Activated CD4-positive, alpha-beta T cell treated with anti-CD3 and anti-CD28 coated beads, Interleukin-2, amount 10 ng/mL, durations not matched to agents 7 days and 5 days (primary cell): Measurements from ENCODE around the gene ATG2A. TPM values are rescaled to one million over a fixed set of nuclear protein-coding genes. Genes with fewer than 3 reads are reported as not detected.

Source experiments
- CTCF ChIA-PET: fragments of 350-600 bp; sonication (Branson Sonifier 250); formaldehyde crosslinking; loops from one replicate; lab custom pipeline; 2021; ENCODE audit warnings: antibody characterized with exemption; lab: Charles Lee
- POLR2A ChIA-PET: fragments of 350-600 bp; sonication (Branson Sonifier 250); formaldehyde crosslinking; loops from one replicate; lab custom pipeline; 2021; ENCODE audit warnings: antibody characterized with exemption; lab: Charles Lee
- DNase-seq: peaks from one replicate; pipeline ENCODE4 v3.0.0-alpha.2; 2020
- H3K27ac Mint-ChIP-seq: one replicate; pipeline ENCODE4 v1.8.0; 2021; ENCODE audit warnings: mild to moderate bottlenecking, moderate library complexity, mixed read lengths
- H3K27me3 Mint-ChIP-seq: one replicate; pipeline ENCODE4 v1.8.0; 2021; ENCODE audit warnings: mixed read lengths
- H3K36me3 Mint-ChIP-seq: one replicate; pipeline ENCODE4 v1.8.0; 2021; ENCODE audit warnings: low read depth, mixed read lengths
- H3K4me1 Mint-ChIP-seq: one replicate; pipeline ENCODE4 v1.8.0; 2021; ENCODE audit warnings: mixed read lengths
- H3K4me3 Mint-ChIP-seq: one replicate; pipeline ENCODE4 v1.8.0; 2021; ENCODE audit warnings: mild to moderate bottlenecking, moderate library complexity, mixed read lengths
- H3K9me3 Mint-ChIP-seq: one replicate; pipeline ENCODE4 v1.8.0; 2021; ENCODE audit warnings: mixed read lengths
- total RNA-seq, 2 experiments: library from RNA; stranded (reverse); gene quantifications; one replicate each; pipeline ENCODE4 v1.2.3, GENCODE V29; 2021

The ATG2A gene
- total RNA-seq, 2 experiments from 2014 or later, result 23.0 to 25.7 TPM

GRCh38 chr11:64909653-64910343 lies 7.2 kb downstream of the ATG2A start:
- H3K27me3 Mint-ChIP-seq, result no peaks in the 10 kb centered on the region
- ChIA-PET POLR2A (no interaction called here), CTCF (interaction anchor here (0.6 to 1.1 kb wide), 2 partner anchors 28 to 54 kb away, joined by 3 read pairs; no protein-coding TSS in a partner anchor)

GRCh38 chr11:64908766-64909165 lies 8.2 kb downstream of the ATG2A start:
- DNase-seq, result no peak
- Mint-ChIP-seq H3K4me1 (no peaks in the 10 kb centered on the region), H3K27ac (no peak overlapping the region), H3K27me3 (no peaks in the 10 kb centered on the region), H3K36me3 (peaks cover 19% of the 10 kb centered on the region), H3K4me3 (no peak overlapping the region), H3K9me3 (no peaks in the 10 kb centered on the region)
- POLR2A ChIA-PET, result no interaction called here
- CTCF ChIA-PET, result interaction anchor here (1.0 kb wide), 1 partner anchor 63 kb away, joined by 3 read pairs; no protein-coding TSS in a partner anchor

More at GRCh38 chr11:64909653-64910343, 7.2 kb downstream of the ATG2A start:
- Mint-ChIP-seq H3K9me3 (no peaks in the 10 kb centered on the region), H3K27ac (no peak overlapping the region), H3K4me1 (peaks cover 2% of the 10 kb centered on the region), H3K4me3 (no peak overlapping the region), H3K36me3 (peaks cover 19% of the 10 kb centered on the region)
- DNase-seq, result no peak

GRCh38 chr11:64906314-64906635 lies 10.7 kb downstream of the ATG2A start:
- CTCF ChIA-PET, result interaction anchor here (1.7 to 1.8 kb wide), 2 partner anchors 18 to 21 kb away, joined by 3 to 4 read pairs; no protein-coding TSS in a partner anchor
- peaks cover 20% of the 10 kb centered on the region for H3K36me3 Mint-ChIP-seq
- H3K27ac Mint-ChIP-seq, result no peak overlapping the region

GRCh38 chr11:64905516-64906313 lies 11.3 kb downstream of the ATG2A start:
- H3K27me3 Mint-ChIP-seq, result no peaks in the 10 kb centered on the region
- H3K9me3 Mint-ChIP-seq, result no peaks in the 10 kb centered on the region
- H3K27ac Mint-ChIP-seq, result no peak overlapping the region
- H3K36me3 Mint-ChIP-seq, result peaks cover 21% of the 10 kb centered on the region
- DNase-seq, result no peak
- H3K4me1 Mint-ChIP-seq, result peaks cover 6% of the 10 kb centered on the region
- ChIA-PET POLR2A (no interaction called here), CTCF (interaction anchor here (1.7 to 1.8 kb wide), 2 partner anchors 18 to 22 kb away, joined by 3 to 4 read pairs; no protein-coding TSS in a partner anchor)
- H3K4me3 Mint-ChIP-seq, result no peak overlapping the region

More at GRCh38 chr11:64906314-64906635, 10.7 kb downstream of the ATG2A start:
- Mint-ChIP-seq H3K9me3 (no peaks in the 10 kb centered on the region), H3K4me3 (no peak overlapping the region), H3K27me3 (no peaks in the 10 kb centered on the region), H3K4me1 (peaks cover 6% of the 10 kb centered on the region)
- POLR2A ChIA-PET, result no interaction called here
- no peak for DNase-seq

GRCh38 chr11:64903291-64903833 lies 13.6 kb downstream of the ATG2A start:
- Mint-ChIP-seq H3K27me3 (no peaks in the 10 kb centered on the region), H3K27ac (no peak overlapping the region), H3K4me3 (no peak overlapping the region), H3K9me3 (no peaks in the 10 kb centered on the region), H3K4me1 (peaks cover 11% of the 10 kb centered on the region), H3K36me3 (peaks cover 28% of the 10 kb centered on the region)
- DNase-seq, result no peak
- ChIA-PET CTCF (interaction anchor here (0.8 to 1.6 kb wide), 2 partner anchors 15 to 30 kb away, joined by 4 to 5 read pairs; no protein-coding TSS in a partner anchor), POLR2A (no interaction called here)

GRCh38 chr11:64902102-64902900 lies 14.7 kb downstream of the ATG2A start:
- Mint-ChIP-seq H3K27ac (no peak overlapping the region), H3K9me3 (no peaks in the 10 kb centered on the region), H3K4me3 (no peak overlapping the region), H3K36me3 (peaks cover 24% of the 10 kb centered on the region), H3K27me3 (no peaks in the 10 kb centered on the region), H3K4me1 (peaks cover 11% of the 10 kb centered on the region)
- POLR2A ChIA-PET, result no interaction called here
- CTCF ChIA-PET, result interaction anchor here (1.0 kb wide), 1 partner anchor 14 kb away, joined by 4 read pairs; no protein-coding TSS in a partner anchor
- DNase-seq, result no peak

- DNase-seq, result no peak
- H3K4me1 Mint-ChIP-seq, result peaks cover 11% of the 10 kb centered on the region
- ChIA-PET POLR2A (interaction anchor here (0.6 kb wide), 1 partner anchor 153 kb away, joined by 5 read pairs; no protein-coding TSS in a partner anchor), CTCF (interaction anchor here (1.1 to 29.3 kb wide), 5 partner anchors 10 to 46 kb away, joined by 4 to 732 read pairs (median 5); partner anchors contain the start of gene CDC42BPG)
- H3K27ac Mint-ChIP-seq, result no peak overlapping the region
- no peaks in the 10 kb centered on the region for H3K9me3 Mint-ChIP-seq
- no peaks in the 10 kb centered on the region for H3K27me3 Mint-ChIP-seq
- H3K4me3 Mint-ChIP-seq, result no peak overlapping the region
- peaks cover 24% of the 10 kb centered on the region for H3K36me3 Mint-ChIP-seq
Observed at GRCh38 chr11:64900774-64901173, 16.2 kb downstream of the ATG2A start.

- POLR2A ChIA-PET, result interaction anchor here (0.6 kb wide), 1 partner anchor 153 kb away, joined by 5 read pairs; no protein-coding TSS in a partner anchor
- DNase-seq, result peak; percentile 55
- CTCF ChIA-PET, result interaction anchor here (0.9 to 29.3 kb wide), 6 partner anchors 9 to 45 kb away, joined by 4 to 732 read pairs (median 5); partner anchors contain the start of gene CDC42BPG
- Mint-ChIP-seq H3K4me3 (no peak overlapping the region), H3K27ac (peak overlapping the region; percentile 4), H3K9me3 (no peaks in the 10 kb centered on the region), H3K4me1 (peaks cover 11% of the 10 kb centered on the region), H3K36me3 (peaks cover 19% of the 10 kb centered on the region), H3K27me3 (no peaks in the 10 kb centered on the region)
Observed at GRCh38 chr11:64900263-64900678, 16.7 kb downstream of the ATG2A start.

GRCh38 chr11:64898541-64898940 lies 18.5 kb downstream of the ATG2A start:
- Mint-ChIP-seq H3K27me3 (no peaks in the 10 kb centered on the region), H3K4me1 (peaks cover 16% of the 10 kb centered on the region), H3K27ac (no peak overlapping the region), H3K9me3 (no peaks in the 10 kb centered on the region), H3K36me3 (peaks cover 21% of the 10 kb centered on the region), H3K4me3 (no peak overlapping the region)
- DNase-seq, result no peak
- POLR2A ChIA-PET, result no interaction called here
- CTCF ChIA-PET, result interaction anchor here (1.1 to 29.3 kb wide), 5 partner anchors 9 to 69 kb away, joined by 3 to 732 read pairs (median 4); partner anchors contain the start of gene CDC42BPG

- H3K27me3 Mint-ChIP-seq, result no peaks in the 10 kb centered on the region
- CTCF ChIA-PET, result interaction anchor here (1.1 to 29.3 kb wide), 6 partner anchors 9 to 69 kb away, joined by 3 to 732 read pairs (median 4); partner anchors contain the start of gene CDC42BPG
- no peaks in the 10 kb centered on the region for H3K9me3 Mint-ChIP-seq
- H3K4me3 Mint-ChIP-seq, result no peak overlapping the region
- no peak overlapping the region for H3K27ac Mint-ChIP-seq
- peaks cover 16% of the 10 kb centered on the region for H3K4me1 Mint-ChIP-seq
- DNase-seq, result no peak
- H3K36me3 Mint-ChIP-seq, result peaks cover 21% of the 10 kb centered on the region
- POLR2A ChIA-PET, result no interaction called here
Observed at GRCh38 chr11:64898076-64898445, 18.9 kb downstream of the ATG2A start.

GRCh38 chr11:64897381-64898075 lies 19.5 kb downstream of the ATG2A start:
- no peak overlapping the region for H3K27ac Mint-ChIP-seq
- CTCF ChIA-PET, result interaction anchor here (0.6 to 29.3 kb wide), 8 partner anchors 8 to 343 kb away, joined by 3 to 732 read pairs (median 4); partner anchors contain the start of gene CDC42BPG
- H3K4me3 Mint-ChIP-seq, result no peak overlapping the region
- POLR2A ChIA-PET, result no interaction called here
- peaks cover 21% of the 10 kb centered on the region for H3K36me3 Mint-ChIP-seq
- DNase-seq, result no peak
- no peaks in the 10 kb centered on the region for H3K9me3 Mint-ChIP-seq
- no peaks in the 10 kb centered on the region for H3K27me3 Mint-ChIP-seq
- H3K4me1 Mint-ChIP-seq, result peaks cover 16% of the 10 kb centered on the region
